Measurements from ENCODE around the gene RNF149.

RNF149 gene

DNA sequence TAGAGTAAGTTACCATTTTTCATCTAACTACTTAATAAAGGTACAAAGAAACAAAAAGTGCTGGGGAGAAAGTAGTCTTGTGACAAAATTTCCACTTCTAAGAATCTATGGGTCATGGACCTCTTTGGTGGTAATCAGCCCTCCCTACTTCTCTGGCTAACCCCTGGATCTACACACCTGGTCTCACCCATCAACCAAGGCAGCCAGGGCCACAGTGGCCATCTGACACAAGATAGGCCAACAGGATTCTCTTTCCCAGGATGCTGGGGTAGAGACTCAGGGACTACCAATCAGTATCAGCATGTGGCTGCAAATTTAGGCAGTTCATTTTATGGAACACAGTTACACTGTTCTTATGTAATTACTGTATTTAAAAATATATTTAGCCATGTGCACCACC lies 17.8 kb downstream of the RNF149 start:
- Histone ChIP-seq H3K9ac (ENCODE audit: low read depth, low read length) (no peak overlapping the region), H3K27ac (ENCODE audit: low read length) (no peak overlapping the region), H3K27me3 (ENCODE audit: insufficient read depth, low read length) (no peaks in the 10 kb centered on the region), H3K36me3 (ENCODE audit: insufficient read depth, low read depth, low read length) (peaks cover 65% of the 10 kb centered on the region), H3K9me3 (ENCODE audit: insufficient read depth, low read depth, low read length) (no peaks in the 10 kb centered on the region), H3K4me1 (ENCODE audit: insufficient read depth, low read length) (no peaks in the 10 kb centered on the region; the same call in 1 of the 2 replicates), H3K4me3 (ENCODE audit: low read length) (no peak overlapping the region)

- Histone ChIP-seq H3K9ac (ENCODE audit: low read depth, low read length) (no peak overlapping the region), H3K36me3 (ENCODE audit: insufficient read depth, low read depth, low read length) (peaks cover 74% of the 10 kb centered on the region), H3K27ac (ENCODE audit: low read length) (no peak overlapping the region), H3K9me3 (ENCODE audit: insufficient read depth, low read depth, low read length) (no peaks in the 10 kb centered on the region), H3K4me3 (ENCODE audit: low read length) (no peak overlapping the region), H3K4me1 (ENCODE audit: insufficient read depth, low read length) (no peaks in the 10 kb centered on the region), H3K27me3 (ENCODE audit: insufficient read depth, low read length) (no peaks in the 10 kb centered on the region)
Measured at GRCh38 chr2:101287303-101287702, 21.2 kb downstream of the RNF149 start.

DNA sequence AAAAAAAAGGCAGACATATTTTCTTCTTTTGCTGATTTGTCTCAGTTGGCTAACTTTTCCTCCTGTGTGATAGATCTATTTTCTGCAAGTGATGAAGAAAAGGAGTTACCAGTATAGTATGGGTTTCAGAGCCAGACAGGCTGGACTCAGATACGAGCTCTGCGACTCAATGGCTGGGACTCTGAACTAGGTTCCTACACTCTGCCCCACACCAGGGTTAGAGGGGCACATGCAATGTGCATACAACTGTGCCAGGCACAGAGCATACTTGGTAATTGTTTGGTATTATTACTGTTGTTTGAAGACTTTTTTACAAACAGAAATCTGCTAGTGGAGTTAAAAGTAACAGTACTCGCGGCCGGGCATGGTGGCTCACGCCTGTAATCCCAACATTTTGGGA lies 21.8 kb downstream of the RNF149 start:
- H3K4me1 ChIP-seq (ENCODE audit: insufficient read depth, low read length): no peaks in the 10 kb centered on the region
- no peaks in the 10 kb centered on the region for H3K9me3 ChIP-seq (ENCODE audit: insufficient read depth, low read depth, low read length)
- no peak overlapping the region for H3K27ac ChIP-seq (ENCODE audit: low read length)
- H3K9ac ChIP-seq (ENCODE audit: low read depth, low read length): no peak overlapping the region
- no peak overlapping the region for H3K4me3 ChIP-seq (ENCODE audit: low read length)
- H3K36me3 ChIP-seq (ENCODE audit: insufficient read depth, low read depth, low read length): peaks cover 74% of the 10 kb centered on the region
- no peaks in the 10 kb centered on the region for H3K27me3 ChIP-seq (ENCODE audit: insufficient read depth, low read length)

GRCh38 chr2:101282980-101283379 lies 25.5 kb downstream of the RNF149 start:
- Histone ChIP-seq H3K36me3 (ENCODE audit: insufficient read depth, low read depth, low read length) (peaks cover 95% of the 10 kb centered on the region), H3K4me1 (ENCODE audit: insufficient read depth, low read length) (no peaks in the 10 kb centered on the region), H3K4me3 (ENCODE audit: low read length) (no peak overlapping the region), H3K27ac (ENCODE audit: low read length) (no peak overlapping the region), H3K9ac (ENCODE audit: low read depth, low read length) (no peak overlapping the region), H3K27me3 (ENCODE audit: insufficient read depth, low read length) (no peaks in the 10 kb centered on the region), H3K9me3 (ENCODE audit: insufficient read depth, low read depth, low read length) (no peaks in the 10 kb centered on the region)

GRCh38 chr2:101281482-101281881 lies 27.0 kb downstream of the RNF149 start:
- Histone ChIP-seq H3K4me1 (ENCODE audit: insufficient read depth, low read length) (no peaks in the 10 kb centered on the region), H3K36me3 (ENCODE audit: insufficient read depth, low read depth, low read length) (peaks cover 92% of the 10 kb centered on the region), H3K9ac (ENCODE audit: low read depth, low read length) (no peak overlapping the region), H3K9me3 (ENCODE audit: insufficient read depth, low read depth, low read length) (no peaks in the 10 kb centered on the region), H3K27ac (ENCODE audit: low read length) (no peak overlapping the region), H3K27me3 (ENCODE audit: insufficient read depth, low read length) (no peaks in the 10 kb centered on the region), H3K4me3 (ENCODE audit: low read length) (no peak overlapping the region)

DNA sequence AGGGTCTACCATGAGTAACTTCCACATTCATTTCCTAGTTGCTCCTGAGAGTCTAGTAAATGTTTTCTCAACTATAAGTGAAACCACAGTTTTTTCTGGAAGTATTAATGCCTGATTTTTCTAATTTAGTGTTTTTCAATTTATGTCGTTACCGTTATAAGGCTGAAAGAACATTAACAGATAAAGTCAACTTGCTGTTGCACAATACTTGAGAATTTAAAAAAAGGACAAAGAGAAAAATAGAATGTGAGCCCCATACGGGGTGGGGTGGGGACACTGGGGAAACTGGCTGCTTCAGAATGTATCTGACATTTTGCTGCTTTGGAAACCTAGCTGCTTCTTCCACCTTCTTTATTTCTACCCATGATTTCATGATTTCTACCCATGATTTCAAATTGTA lies 29.6 kb downstream of the RNF149 start:
- Histone ChIP-seq H3K27ac (ENCODE audit: low read length) (no peak overlapping the region), H3K4me1 (ENCODE audit: insufficient read depth, low read length) (no peaks in the 10 kb centered on the region), H3K9ac (ENCODE audit: low read depth, low read length) (no peak overlapping the region), H3K4me3 (ENCODE audit: low read length) (no peak overlapping the region), H3K9me3 (ENCODE audit: insufficient read depth, low read depth, low read length) (no peaks in the 10 kb centered on the region), H3K27me3 (ENCODE audit: insufficient read depth, low read length) (no peaks in the 10 kb centered on the region), H3K36me3 (ENCODE audit: insufficient read depth, low read depth, low read length) (peaks cover 81% of the 10 kb centered on the region)

- Histone ChIP-seq H3K4me3 (ENCODE audit: low read length) (no peak overlapping the region), H3K27me3 (ENCODE audit: insufficient read depth, low read length) (no peaks in the 10 kb centered on the region), H3K9ac (ENCODE audit: low read depth, low read length) (no peak overlapping the region), H3K9me3 (ENCODE audit: insufficient read depth, low read depth, low read length) (no peaks in the 10 kb centered on the region), H3K27ac (ENCODE audit: low read length) (no peak overlapping the region), H3K36me3 (ENCODE audit: insufficient read depth, low read depth, low read length) (peaks cover 79% of the 10 kb centered on the region), H3K4me1 (ENCODE audit: insufficient read depth, low read length) (no peaks in the 10 kb centered on the region)
Measured at GRCh38 chr2:101277111-101277510, 31.4 kb downstream of the RNF149 start.

- Histone ChIP-seq H3K36me3 (ENCODE audit: insufficient read depth, low read depth, low read length) (peaks cover 81% of the 10 kb centered on the region), H3K9me3 (ENCODE audit: insufficient read depth, low read depth, low read length) (no peaks in the 10 kb centered on the region), H3K27me3 (ENCODE audit: insufficient read depth, low read length) (no peaks in the 10 kb centered on the region), H3K27ac (ENCODE audit: low read length) (no peak overlapping the region), H3K4me1 (ENCODE audit: insufficient read depth, low read length) (no peaks in the 10 kb centered on the region), H3K9ac (ENCODE audit: low read depth, low read length) (no peak overlapping the region), H3K4me3 (ENCODE audit: low read length) (no peak overlapping the region)
Measured at GRCh38 chr2:101274142-101274541, 34.4 kb downstream of the RNF149 start.

DNA sequence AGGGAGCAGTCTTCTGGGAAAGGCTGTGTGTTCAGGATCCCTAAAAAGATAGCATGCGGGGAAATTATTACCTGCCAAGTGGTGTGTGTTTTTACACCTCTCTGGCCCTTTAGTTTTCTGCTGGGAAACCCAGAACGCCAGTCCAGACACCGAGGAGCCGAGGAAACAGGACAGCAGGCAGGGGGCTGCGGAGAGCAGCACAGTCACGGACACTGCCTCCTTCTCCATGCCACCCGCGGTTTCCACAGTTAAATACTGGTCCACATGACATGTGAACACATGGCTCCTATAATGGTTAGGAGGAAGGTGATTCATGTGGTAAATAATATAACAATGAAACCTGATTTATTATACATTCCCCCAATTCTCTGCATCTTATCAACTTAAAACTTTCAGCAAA lies 35.4 kb downstream of the RNF149 start:
- Histone ChIP-seq H3K9ac (ENCODE audit: low read depth, low read length) (no peak overlapping the region), H3K27me3 (ENCODE audit: insufficient read depth, low read length) (no peaks in the 10 kb centered on the region), H3K4me1 (ENCODE audit: insufficient read depth, low read length) (no peaks in the 10 kb centered on the region), H3K9me3 (ENCODE audit: insufficient read depth, low read depth, low read length) (no peaks in the 10 kb centered on the region), H3K4me3 (ENCODE audit: low read length) (no peak overlapping the region), H3K27ac (ENCODE audit: low read length) (no peak overlapping the region), H3K36me3 (ENCODE audit: insufficient read depth, low read depth, low read length) (peaks cover 83% of the 10 kb centered on the region)

DNA sequence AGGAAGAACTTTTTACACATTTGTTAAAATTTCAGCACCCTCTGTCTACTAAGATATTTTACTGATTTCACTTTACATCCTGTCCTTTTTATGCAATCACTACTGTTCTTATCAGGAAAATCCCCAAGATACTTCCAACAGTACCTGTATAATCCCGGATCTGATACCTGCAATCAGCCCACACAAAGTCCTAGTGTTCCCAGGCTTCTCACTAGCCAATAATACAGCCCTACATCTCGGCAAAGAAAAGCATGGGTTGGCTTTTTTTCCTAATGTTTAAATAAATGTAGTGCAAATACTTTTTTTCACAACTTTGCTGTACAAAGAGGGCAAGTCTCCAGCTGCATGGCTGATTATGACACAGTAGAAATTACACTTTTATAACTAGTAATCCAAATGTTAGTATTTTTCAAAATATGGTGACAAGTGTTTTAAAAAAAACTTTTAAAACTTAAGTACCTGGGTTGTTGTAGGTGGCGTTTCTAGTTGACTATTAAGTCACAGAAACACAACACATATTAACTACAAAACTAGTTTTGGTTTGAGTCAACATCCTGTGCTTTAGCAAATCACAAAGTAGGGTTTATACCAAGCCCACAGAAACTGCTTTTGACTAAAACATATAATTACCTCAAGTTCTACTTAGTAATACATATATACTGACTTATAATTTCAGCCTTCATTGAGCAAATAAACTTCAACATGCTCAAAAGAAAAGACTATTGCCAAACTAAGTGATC lies 36.3 kb downstream of the RNF149 start:
- no peaks in the 10 kb centered on the region for H3K4me1 ChIP-seq (ENCODE audit: insufficient read depth, low read length)
- H3K27me3 ChIP-seq (ENCODE audit: insufficient read depth, low read length): no peaks in the 10 kb centered on the region
- peaks cover 85% of the 10 kb centered on the region for H3K36me3 ChIP-seq (ENCODE audit: insufficient read depth, low read depth, low read length)
- no peak overlapping the region for H3K9ac ChIP-seq (ENCODE audit: low read depth, low read length)
- no peak overlapping the region for H3K27ac ChIP-seq (ENCODE audit: low read length)
- H3K9me3 ChIP-seq (ENCODE audit: insufficient read depth, low read depth, low read length): no peaks in the 10 kb centered on the region
- H3K4me3 ChIP-seq (ENCODE audit: low read length): no peak overlapping the region

- Histone ChIP-seq H3K9ac (ENCODE audit: low read depth, low read length) (no peak overlapping the region), H3K36me3 (ENCODE audit: insufficient read depth, low read depth, low read length) (peaks cover 84% of the 10 kb centered on the region), H3K4me1 (ENCODE audit: insufficient read depth, low read length) (peaks cover 3% of the 10 kb centered on the region; the same call in 1 of the 2 replicates), H3K4me3 (ENCODE audit: low read length) (no peak overlapping the region), H3K9me3 (ENCODE audit: insufficient read depth, low read depth, low read length) (no peaks in the 10 kb centered on the region), H3K27ac (ENCODE audit: low read length) (no peak overlapping the region), H3K27me3 (ENCODE audit: insufficient read depth, low read length) (no peaks in the 10 kb centered on the region)
Measured at GRCh38 chr2:101270700-101271259, 37.7 kb downstream of the RNF149 start.

Data from iPS-20b (cell line).